ENCODE data around the gene GAGE10. TPM values are rescaled to one million over a fixed set of nuclear protein-coding genes. Genes with fewer than 3 reads are reported as not detected.
"Not testable (repeated sequence)": the region's sequence is repeated elsewhere in the genome, so short reads cannot be mapped to it uniquely, and the experiment has no call there.

GAGE10 gene
- total RNA-seq, 1 donor from 2014 or later: not detected

GRCh38 chrX:49276671-49277534, 26.5 kb upstream of the GAGE10 start:
- no peak for DNase-seq (ENCODE audit: low spot score)

- DNase-seq (ENCODE audit: low spot score): no peak
Measured at GRCh38 chrX:49277535-49277830, 26.0 kb upstream of the GAGE10 start.

- DNase-seq (ENCODE audit: low spot score): no peak
Measured at GRCh38 chrX:49278081-49278480, 25.4 kb upstream of the GAGE10 start.

GRCh38 chrX:49282647-49283011, 20.8 kb upstream of the GAGE10 start:
- DNase-seq (ENCODE audit: low spot score): no peak

- no peak for DNase-seq (ENCODE audit: low spot score)
Measured at GRCh38 chrX:49284212-49284611, 19.2 kb upstream of the GAGE10 start.

GRCh38 chrX:49286136-49286535, 17.3 kb upstream of the GAGE10 start:
- DNase-seq (ENCODE audit: low spot score): no peak

- DNase-seq (ENCODE audit: low spot score): no peak
Measured at GRCh38 chrX:49286581-49286980, 16.9 kb upstream of the GAGE10 start.

- peak; percentile 9 for DNase-seq (ENCODE audit: low spot score)
Measured at GRCh38 chrX:49287665-49288064, 15.8 kb upstream of the GAGE10 start.

- DNase-seq (ENCODE audit: low spot score): no peak
Measured at GRCh38 chrX:49290215-49290614, 13.2 kb upstream of the GAGE10 start.

- peak; percentile 69 for DNase-seq (ENCODE audit: low spot score)
Measured at GRCh38 chrX:49291615-49292337, 11.7 kb upstream of the GAGE10 start.

- DNase-seq (ENCODE audit: low spot score): peak; percentile 41
Measured at GRCh38 chrX:49292400-49293362, 10.8 kb upstream of the GAGE10 start.

- not testable (repeated sequence) for DNase-seq (ENCODE audit: low spot score)
Measured at GRCh38 chrX:49299293-49299692, 4.2 kb upstream of the GAGE10 start.

GRCh38 chrX:49300703-49301102, 2.7 kb upstream of the GAGE10 start:
- DNase-seq (ENCODE audit: low spot score): no peak

GRCh38 chrX:49307775-49308174, 4.3 kb downstream of the GAGE10 start:
- not testable (repeated sequence) for DNase-seq (ENCODE audit: low spot score)

- no peak for DNase-seq (ENCODE audit: low spot score)
Measured at GRCh38 chrX:49308604-49309269, 5.3 kb downstream of the GAGE10 start.

GRCh38 chrX:49309401-49309981, 6.0 kb downstream of the GAGE10 start:
- no peak for DNase-seq (ENCODE audit: low spot score)

GRCh38 chrX:49310371-49310770, 6.9 kb downstream of the GAGE10 start:
- DNase-seq (ENCODE audit: low spot score): no peak

GRCh38 chrX:49312176-49312575, 8.7 kb downstream of the GAGE10 start:
- no peak for DNase-seq (ENCODE audit: low spot score)

- DNase-seq (ENCODE audit: low spot score): no peak
Measured at GRCh38 chrX:49316085-49316484, 12.6 kb downstream of the GAGE10 start.

- not testable (repeated sequence) for DNase-seq (ENCODE audit: low spot score)
Measured at GRCh38 chrX:49321737-49322136, 18.3 kb downstream of the GAGE10 start, which contains the start of gene GAGE12J. Gene GAGE12J, plus strand, starts transcription at chrX:49322037. Its CDS starts 1,157 bp downstream, at chrX:49323194.

- DNase-seq (ENCODE audit: low spot score): not testable (repeated sequence)
Measured at GRCh38 chrX:49322266-49322665, 18.8 kb downstream of the GAGE10 start.
